ENCODE measurements around the gene FAM117A. TPM values are rescaled to one million over a fixed set of nuclear protein-coding genes. Genes with fewer than 3 reads are reported as not detected.
A peak's percentile ranks its signal among the peaks of the same experiment; 100 is the strongest.

Gene FAM117A
- total RNA-seq, 1 experiment from 2014 or later, result 26.2 TPM

GRCh38 chr17:49788478-49789242, 24.7 kb upstream of the FAM117A start, which contains the start of gene KAT7 (continued):
- 0 out of 2 replicates have a peak, but pooled peaks have one; percentile 30 for TF ChIP-seq ZNF281 (CRISPR knock-in tag; IDR thresholded peaks at IDR 0.05)
- no peak for TF ChIP-seq STAT6 (CRISPR knock-in tag; conservative IDR thresholded peaks at IDR 0.05; ENCODE audit: low read depth)
- TF ChIP-seq ARID4B (CRISPR knock-in tag; IDR thresholded peaks at IDR 0.05; ENCODE audit: borderline replicate concordance), result peak; percentile 79; the same call in 1 of the 2 replicates
- TF ChIP-seq SOX15 (CRISPR knock-in tag; IDR thresholded peaks at IDR 0.05), result no peak
- peak; percentile 75; the same call in 1 of the 2 replicates for TF ChIP-seq ESRRA (CRISPR knock-in tag; IDR thresholded peaks at IDR 0.05; ENCODE audit: borderline replicate concordance)
- peak; percentile 69; the same call in 1 of the 2 replicates for TF ChIP-seq FOXP1 (CRISPR knock-in tag; IDR thresholded peaks at IDR 0.05; ENCODE audit: borderline replicate concordance)
- TF ChIP-seq FOXK1 (CRISPR knock-in tag; IDR thresholded peaks at IDR 0.05), result peak; percentile 16; the same call in 1 of the 2 replicates
- peak; percentile 82; the same call in 1 of the 2 replicates for TF ChIP-seq KAT7 (CRISPR knock-in tag; IDR thresholded peaks at IDR 0.05; ENCODE audit: borderline replicate concordance)
- no peak for TF ChIP-seq ZNF671 (CRISPR knock-in tag; IDR thresholded peaks at IDR 0.05)
- peak; percentile 43; the same call in 1 of the 2 replicates for TF ChIP-seq HMGXB4 (CRISPR knock-in tag; IDR thresholded peaks at IDR 0.05)
- 0 out of 2 replicates have a peak, but pooled peaks have one; percentile 9 for TF ChIP-seq NFATC4 (CRISPR knock-in tag; IDR thresholded peaks at IDR 0.05)
- TF ChIP-seq ATF3 (CRISPR knock-in tag; conservative IDR thresholded peaks at IDR 0.05), result no peak
- TF ChIP-seq MYBL2 (CRISPR knock-in tag; IDR thresholded peaks at IDR 0.05), result peak; percentile 79
- TF ChIP-seq SMAD4 (CRISPR knock-in tag; IDR thresholded peaks at IDR 0.05), result no peak
- TF ChIP-seq E2F5 (CRISPR knock-in tag; IDR thresholded peaks at IDR 0.05), result peak; percentile 81
- TF ChIP-seq AFF4 (CRISPR knock-in tag; IDR thresholded peaks at IDR 0.05; ENCODE audit: borderline replicate concordance), result 0 out of 2 replicates have a peak, but pooled peaks have one; percentile 47
- TF ChIP-seq MLX (CRISPR knock-in tag; IDR thresholded peaks at IDR 0.05), result no peak
- TF ChIP-seq CREM (CRISPR knock-in tag; IDR thresholded peaks at IDR 0.05), result peak; percentile 78
